ENCODE measurements around the gene BBX.

Gene BBX

DNA sequence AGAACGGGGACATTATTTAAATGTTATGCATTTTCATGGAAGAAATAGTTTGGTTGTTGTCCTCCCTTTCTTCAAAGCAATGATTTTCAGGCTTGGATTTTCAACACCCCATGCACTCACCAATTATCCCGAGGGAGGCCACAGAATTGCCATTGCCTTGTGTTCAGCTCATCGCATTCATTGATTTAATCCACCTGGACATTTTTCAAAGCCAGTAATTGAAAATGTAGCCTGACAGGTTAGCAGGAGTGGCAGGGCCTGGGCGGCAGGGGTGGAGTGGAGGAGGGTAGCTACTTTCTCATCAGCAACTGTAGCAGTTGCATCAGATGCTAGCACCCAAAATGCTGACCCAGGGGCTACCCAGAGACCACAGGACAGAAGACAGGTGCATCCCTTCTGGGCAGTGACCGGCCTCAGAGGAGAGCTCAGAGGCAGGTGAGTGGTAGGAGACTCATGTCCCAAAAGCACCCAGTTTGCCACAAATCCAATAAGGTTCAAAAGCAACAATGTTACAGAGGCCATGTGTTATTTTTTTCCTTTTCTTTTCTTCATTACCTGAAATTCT, 325.7 kb downstream of the BBX start:
- DNase-seq, result no peak

DNA sequence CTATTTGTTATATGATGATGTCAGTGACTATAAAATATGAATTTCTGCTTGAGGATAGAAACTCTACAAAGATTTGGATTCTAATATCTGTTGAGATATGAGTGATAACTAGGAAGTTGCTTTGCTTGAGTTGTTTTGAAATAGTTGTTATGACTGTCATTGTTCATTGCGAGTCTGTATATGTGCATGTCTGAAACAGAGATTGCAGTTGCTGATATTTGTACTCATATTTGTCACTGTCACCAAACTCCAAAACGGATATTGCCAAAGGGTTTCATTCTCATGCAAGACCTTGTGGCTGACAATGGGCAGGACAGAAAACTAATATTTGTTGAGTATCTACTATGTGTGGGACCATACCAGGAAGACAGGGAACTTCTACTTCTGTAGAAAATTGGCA, 327.9 kb downstream of the BBX start:
- DNase-seq, result no peak

DNA sequence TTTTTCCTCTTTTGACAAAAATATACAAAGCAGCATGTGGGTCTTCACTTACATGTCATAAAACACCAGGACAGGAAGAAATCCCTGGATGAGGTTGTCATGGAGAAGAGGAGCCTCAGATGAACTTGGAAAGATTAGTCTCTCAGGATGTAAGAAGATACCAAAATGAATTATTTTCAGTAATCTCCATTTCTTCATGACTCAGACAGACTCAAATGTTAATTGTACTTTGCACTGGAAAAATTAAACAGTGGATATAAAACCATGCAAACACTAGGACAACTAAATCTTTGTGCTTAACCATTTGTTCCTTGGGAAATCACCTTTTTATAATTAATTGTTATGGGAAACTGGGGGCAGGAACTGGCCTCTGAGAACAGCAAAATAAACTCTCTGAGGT, 331.1 kb downstream of the BBX start:
- DNase-seq, result no peak

- no peak for DNase-seq
These were observed 332.0 kb downstream of the BBX start for GRCh38 chr3:107854733-107855132.

DNA sequence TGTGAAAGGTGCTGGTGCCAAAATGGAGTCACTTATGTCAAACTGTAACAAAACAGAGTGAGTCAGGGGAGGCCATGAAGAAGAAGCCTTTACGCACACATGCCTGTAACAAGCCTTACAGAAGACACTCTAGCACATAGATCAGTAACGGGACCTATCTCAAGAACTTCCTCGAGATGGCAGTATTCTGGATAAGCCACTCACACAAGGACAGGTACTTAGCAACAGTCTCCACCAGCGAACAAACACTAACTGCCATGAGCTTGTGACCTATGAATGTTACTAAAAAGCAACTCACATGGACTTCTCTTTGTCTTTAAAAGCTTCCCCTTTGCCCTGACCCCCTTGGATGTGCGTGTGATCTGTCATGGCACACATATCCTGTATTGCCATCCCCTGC, 332.9 kb downstream of the BBX start:
- DNase-seq, result no peak

DNA sequence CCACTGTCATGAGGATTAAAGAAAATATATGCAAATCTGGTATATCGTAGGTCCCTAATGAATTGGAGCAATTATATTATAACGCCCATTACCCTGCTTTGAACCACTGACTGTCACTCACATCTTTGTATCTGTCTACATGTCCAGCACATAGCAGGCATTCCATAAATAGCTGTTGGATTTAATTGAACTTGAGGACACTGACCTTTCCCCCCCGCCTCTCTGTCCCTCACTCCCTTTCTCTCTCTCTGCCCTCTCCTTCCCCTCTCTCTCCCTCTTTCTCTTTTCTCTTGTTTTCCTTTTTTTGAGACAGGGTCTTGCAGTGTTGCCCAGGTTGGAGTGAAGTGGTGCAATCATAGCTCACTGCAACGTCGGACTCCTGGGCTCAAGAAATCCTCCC, 335.1 kb downstream of the BBX start:
- DNase-seq, result no peak

- DNase-seq, result no peak
These were observed 336.1 kb downstream of the BBX start for GRCh38 chr3:107858876-107859275.
